RPMI8226 (cell line): Measurements from ENCODE around the gene GAK.

Source experiments
- DNase-seq: peaks from one replicate; pipeline ENCODE4 v3.0.0-alpha.2; 2015

Gene GAK

DNA sequence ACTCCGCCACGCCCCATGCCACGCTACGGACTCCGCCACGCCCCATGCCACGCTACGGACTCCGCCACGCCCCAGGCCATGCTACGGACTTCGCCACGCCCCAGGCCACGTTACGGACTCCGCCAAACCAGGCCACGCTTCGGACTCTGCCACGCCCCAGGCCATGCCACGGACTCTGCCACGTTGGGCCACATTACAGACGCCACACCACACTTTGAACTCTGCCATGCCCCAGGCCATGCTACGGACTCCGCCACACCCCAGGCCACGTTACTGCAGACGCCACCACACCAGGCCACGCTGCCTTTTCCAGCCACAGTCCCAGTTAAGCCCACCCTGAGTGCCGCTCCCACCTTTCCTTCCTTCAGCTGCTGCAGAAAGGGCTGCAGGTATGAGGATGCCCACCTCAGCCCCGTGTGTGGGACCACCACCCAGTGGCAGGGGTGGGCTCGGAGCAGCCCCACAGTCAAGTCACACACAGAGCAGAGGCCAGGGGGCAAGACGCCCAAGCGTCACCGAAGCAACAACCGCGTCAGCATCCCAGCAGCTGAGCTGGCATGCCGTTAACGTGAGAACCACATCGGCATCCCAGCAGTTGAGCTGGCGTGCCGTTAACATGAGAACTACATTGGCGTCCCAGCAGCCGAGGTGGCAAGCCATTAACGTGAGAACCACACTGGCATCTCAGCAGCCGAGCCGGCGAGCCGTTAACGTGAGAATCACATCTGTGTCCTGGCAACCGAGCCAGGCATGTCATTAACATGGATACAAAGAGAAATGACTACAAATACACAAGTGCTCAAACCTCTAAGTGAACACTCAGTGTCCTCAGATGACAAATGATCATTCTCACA lies 26.4 kb downstream of the GAK start:
- no peak for DNase-seq

DNA sequence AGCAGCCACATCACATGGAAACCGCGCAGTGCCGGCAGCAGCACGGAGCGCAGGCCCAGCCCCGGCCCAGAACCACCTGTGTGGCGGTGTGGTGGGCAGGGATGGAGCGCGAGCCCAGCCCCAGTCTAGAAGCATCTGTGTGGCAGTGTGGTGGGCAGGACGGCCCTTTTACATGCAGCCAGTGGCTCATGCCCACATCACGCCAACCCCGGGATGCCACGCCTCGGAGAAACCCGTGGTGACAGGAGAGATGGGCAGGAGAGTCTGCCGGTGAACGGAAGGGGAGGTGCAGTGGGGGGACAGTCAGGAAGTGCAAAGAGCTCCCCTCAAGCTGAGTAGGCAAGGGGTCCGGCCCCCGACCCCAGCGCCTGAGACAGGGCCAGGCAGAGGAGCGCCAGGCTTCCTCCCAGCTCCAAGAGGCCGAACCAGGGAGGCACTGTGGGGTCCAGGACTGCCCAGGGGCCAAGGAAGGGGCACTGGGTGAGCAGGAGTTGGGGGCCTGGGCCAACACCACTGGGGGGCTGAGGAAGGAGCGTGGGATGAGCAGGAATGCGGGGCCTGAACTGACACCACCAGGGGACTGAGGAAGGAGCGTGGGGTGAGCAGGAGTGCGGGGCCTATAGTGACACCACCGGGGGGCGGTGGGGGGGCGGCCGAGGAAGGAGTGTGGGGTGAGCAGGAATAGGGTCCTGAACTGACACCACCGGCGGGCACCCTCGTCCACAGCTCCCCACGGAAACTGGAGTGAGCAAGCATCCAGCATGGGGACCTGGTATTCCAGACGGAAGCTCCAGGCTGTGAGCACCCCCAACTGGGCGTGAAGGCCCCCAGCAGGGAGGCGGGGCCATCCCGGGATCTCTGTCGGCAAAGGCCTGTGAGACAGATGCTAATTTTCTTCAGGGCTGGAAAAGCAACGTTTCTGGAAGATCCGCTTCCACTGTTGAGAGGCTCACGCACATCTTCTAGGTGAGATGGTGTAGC lies 28.8 kb downstream of the GAK start:
- no peak for DNase-seq

DNA sequence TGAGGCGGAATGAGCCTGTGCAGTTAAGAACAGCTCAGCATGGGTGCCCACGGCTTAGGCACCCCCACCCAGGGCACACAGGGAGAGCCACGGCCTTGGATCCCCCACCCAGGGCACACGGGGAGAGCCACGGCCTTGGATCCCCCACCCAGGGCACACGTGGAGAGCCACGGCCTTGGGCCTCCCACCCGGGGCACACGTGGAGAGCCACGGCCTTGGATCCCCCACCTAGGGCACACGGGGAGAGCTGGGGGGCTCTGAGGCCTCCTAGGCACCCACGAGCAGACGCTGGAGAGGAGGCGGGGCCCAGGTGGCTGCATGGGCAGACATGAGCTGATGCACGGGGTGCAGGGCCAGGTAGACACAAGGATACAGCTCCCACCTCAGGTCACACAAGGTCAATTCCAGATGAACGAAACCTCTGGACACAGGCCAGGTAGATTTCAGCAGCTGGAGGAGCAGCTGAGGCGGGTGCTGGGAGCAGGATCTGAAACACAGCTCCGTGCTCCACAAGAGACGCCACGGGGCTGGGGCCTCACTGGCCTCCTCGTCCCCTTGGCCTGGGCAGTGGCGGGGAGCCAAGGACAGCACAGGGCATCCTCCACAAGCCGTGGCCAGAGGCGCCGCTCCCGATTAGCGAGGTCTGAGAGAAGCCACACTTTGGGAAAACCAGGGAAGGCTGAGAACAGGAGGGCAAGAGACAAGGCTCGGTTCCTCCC lies 30.8 kb downstream of the GAK start:
- no peak for DNase-seq

DNA sequence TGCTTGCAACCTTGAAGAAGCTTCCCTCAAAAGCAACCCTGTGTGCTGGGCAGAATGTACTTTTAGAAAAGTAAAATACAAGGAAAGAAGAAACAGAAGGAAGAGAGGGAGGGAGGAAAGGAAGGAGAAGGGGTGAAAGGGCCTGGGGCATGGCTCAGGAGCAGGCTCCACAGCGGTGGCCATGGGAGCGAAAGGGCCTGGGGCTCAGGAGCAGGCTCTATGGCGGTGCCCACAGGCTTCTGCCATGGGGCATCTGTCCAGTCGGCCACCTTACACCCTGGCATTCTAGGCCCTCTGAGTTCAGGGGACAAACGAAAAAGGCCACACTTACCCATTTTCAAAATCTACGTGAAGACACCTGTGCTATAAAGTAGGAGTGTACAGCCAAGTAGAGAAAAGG lies 31.4 kb downstream of the GAK start:
- DNase-seq = no peak

DNA sequence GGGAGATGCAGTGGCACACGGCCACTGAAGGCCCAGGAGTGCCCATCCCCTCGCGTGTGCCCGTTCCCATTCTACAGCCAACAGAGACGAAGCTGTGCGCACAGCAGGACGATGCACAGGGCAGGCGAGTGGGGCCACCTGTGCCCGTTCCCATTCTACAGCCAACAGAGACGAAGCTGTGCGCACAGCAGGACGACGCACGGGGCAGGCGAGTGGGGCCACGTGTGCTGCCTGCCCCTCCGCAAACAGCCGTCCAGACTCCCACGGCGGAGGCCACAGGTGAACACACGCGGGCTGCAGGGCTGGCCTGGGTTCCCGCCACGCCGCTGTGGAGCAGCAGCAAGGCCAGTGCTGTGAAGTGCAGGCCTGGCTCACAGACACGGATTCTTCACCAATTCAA lies 32.0 kb downstream of the GAK start:
- no peak for DNase-seq

DNA sequence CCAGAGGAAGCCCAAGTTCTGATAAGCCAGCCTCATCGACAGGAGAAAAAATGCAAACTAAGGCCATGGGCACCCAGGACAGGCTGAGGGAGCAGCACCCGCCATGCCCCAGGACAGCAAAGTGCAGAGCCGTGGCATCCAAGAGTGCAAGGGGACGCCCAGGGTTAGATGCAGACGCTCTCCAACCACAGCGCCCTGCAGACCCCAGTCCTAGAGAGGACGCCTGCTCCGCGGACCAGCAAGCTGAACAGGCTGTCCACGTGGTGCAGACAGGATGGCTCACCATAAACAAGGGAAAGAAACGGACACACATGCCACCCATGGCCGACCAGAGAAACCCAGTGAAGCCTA lies 32.6 kb downstream of the GAK start:
- no peak for DNase-seq

DNA sequence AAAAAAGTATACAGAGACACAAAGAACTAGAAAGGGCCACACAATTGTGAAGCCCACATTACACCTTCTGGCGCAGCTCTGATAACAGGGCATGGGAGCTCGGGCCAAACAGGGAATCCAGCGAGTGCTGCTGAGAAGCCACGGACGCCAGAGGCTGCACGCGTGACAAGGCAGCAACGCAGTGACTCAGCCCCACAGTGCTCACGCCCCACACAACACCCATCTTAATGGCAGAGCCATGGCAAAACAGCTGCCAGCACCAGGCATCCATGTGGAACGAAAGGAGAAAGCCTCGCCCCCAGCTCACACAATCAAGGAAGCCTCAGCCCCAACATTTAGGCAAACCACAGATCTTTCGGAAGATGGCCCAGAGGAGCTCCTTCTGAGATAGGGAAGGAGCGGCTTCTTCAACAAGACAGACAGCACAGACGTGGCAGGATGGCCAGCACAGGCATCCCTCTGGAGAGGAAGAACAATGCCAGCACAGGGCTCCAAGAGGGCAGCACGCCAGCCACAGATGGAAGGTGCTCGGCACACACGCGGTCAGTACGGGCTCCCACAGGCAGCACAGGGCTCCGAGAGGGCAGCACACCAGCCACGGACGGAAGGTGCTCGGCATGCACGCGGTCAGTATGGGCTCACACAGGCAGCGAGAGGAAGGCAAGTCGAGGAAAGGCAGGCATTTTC lies 33.1 kb downstream of the GAK start:
- DNase-seq = no peak

DNA sequence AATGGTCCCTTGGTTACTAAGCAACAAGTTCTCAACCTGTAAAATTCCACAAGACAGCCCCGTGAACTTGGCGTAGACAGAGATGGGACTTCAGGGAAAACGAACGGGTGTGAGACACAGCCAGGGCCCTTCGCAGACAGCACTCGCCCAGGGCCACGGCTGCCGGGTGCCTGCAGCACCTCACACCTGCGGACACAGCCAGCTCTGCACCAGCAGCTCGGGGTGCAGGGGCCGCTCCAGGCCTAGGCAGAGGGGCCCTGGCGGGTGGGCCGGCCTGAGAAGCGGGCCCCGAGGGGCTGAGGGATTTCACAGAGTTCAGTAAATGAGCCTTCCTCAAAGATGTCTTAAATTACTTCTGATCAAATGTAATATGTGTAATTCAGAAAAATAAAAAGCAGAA lies 34.0 kb downstream of the GAK start:
- no peak for DNase-seq

DNA sequence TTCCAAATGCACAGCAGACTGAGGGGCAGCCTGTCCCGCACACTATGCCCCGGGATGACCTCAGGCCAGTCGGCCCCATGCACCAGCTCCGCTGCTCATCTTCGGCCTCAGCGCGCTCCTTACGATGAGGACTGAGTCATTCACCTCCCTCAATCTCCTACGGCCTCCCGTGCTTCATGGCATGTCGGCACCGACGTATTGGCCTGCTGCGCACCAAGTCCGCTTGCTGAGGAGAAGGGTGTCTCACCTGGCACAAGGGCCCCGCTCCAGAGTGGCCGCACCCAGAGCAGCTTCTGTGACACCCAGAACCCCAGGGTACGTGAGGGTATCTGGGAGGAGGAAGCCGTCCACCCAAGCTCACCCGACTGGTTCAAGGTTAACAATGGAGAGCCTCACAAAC lies 35.5 kb downstream of the GAK start:
- no peak for DNase-seq

DNA sequence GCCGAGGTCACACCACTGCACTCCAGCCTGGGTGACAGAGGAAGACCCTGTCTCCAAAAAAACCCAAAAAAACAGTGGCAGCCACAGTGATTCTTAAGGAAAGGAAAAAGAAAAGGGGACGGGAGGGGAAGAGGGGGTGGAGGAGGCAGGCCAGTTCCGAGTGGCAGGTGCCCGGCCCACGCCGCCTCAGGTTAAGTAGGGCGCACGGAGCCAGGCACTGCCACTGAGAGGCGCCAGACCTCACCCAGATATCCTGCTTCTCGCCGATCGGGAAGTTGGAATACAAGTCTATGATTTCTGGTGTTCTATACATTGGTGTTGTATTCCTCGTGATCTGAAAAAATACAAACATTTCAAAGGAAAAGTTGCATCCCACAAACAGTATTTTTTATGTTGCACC lies 35.9 kb downstream of the GAK start:
- DNase-seq = no peak

DNA sequence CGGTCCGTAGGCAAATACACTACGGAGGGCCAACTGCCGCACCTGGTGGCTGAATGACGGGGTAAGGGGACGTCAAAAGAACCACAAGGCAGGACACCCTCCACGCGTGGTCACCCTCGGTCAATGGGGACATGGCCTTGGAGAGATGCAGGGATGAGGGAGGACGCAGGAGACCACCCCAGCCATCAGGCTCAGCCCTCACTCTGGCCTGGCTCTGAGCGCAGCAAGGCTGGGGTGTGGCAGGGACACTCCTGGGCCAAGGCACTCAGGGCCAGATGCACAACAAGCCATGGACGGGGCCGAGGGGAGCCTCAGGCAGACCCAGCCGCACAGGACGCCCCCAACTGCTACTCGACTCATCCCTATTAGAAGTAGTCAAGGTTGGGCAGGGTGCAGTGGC lies 36.5 kb downstream of the GAK start:
- DNase-seq = no peak

DNA sequence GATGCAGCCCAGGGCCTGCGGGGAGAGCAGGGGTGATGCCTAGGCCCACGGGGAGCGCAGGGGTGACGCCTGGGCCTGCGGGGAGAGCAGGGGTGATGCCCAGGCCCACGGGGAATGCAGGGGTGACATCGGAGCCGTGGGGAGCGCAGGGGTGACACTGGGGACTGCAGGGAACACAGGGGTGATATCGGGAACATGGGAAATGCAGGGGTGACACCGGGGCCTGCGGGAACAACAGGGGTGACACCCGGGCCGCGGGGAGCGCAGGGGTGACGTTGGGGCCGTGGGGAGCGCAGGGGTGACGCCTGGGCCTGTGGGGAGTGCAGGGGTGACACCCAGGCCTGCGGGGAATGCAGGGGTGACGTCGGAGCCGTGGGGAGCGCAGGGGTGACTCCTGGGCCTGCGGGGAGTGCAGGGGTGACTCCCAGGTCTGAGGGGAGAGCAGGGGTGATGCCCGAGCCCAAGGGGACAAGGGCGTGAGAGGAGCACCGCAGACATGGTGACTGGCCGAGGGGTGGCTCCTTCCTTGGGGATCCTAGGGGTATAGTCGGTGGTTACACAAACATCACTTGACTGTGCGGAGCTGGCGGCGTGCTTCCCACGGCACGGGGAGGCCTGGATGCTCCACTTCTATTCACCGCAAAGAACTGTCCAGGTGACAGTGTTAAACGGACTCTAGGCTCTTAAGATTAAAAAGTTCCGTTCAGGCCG lies 38.0 kb downstream of the GAK start:
- DNase-seq = no peak

DNA sequence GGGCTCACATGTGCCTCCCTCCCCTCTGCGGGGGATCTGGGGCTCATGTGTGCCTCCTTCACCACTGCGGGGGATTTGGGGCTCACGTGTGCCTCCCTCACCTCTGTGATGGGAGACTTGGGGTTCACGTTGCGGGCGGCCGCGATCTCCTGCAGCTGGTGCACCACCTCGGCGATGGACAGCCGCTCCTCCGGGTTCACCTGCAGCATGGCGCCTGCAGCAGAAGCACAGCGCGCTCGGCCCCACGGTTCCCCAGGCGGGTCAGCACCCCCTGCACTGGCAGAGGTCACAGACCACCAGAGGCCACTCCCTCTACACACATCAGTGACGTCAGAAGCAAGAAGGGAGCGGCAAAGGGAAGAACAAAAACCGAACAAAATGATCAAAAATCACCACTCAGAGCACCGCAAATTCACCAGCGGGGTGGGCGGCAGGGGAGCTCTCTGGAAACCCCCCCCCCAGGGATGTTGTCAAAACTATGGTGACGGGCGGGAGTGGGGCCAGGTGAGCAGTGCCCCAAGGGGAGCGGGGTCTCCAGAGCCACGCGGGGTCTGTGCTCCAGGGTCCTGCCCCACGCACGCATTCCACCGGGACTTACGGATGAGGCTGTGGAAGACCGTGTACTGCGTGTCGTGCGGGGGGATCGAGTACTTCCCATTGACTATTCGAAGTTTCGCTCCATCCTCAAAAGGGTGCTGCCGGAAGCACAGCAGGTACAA lies 38.7 kb downstream of the GAK start:
- no peak for DNase-seq

DNA sequence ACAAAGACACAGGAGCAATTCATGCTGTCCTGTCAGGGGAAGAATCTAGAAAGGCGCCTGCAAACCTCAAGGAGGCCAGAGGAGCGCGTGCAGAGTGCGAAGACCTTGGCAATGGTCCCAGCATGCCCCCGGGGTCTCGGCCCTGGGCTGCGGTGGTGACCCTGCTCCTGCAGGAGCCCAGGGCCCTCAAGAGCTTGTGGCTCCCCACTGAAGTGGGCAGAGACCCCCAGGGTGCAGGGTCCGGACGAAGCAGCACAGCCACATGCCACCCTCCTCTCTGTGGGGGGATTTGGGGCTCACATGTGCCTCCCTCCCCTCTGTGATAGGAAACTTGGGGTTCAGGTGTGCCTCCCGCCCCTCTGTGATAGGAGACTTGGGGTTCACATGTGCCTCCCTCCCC lies 39.3 kb downstream of the GAK start:
- no peak for DNase-seq

DNA sequence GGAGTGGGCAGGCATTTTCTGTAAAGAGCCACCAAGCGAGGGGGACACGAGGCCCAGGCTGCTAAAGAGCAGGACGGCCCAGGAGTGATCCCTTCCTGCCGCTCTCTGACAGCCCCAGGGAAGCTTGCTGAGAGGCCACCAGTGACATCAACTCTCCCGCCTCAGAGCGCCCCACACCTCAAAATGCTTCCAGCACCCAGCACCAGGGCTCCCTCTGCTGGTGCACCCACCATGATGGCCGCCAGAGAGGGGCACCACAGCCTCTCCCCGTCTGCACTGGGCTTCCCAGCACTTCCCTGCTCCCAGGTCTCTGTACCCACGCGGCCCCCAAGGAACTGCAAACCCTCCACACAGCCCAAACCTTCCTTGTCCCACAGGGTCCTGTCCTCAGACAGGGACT lies 40.4 kb downstream of the GAK start:
- no peak for DNase-seq

DNA sequence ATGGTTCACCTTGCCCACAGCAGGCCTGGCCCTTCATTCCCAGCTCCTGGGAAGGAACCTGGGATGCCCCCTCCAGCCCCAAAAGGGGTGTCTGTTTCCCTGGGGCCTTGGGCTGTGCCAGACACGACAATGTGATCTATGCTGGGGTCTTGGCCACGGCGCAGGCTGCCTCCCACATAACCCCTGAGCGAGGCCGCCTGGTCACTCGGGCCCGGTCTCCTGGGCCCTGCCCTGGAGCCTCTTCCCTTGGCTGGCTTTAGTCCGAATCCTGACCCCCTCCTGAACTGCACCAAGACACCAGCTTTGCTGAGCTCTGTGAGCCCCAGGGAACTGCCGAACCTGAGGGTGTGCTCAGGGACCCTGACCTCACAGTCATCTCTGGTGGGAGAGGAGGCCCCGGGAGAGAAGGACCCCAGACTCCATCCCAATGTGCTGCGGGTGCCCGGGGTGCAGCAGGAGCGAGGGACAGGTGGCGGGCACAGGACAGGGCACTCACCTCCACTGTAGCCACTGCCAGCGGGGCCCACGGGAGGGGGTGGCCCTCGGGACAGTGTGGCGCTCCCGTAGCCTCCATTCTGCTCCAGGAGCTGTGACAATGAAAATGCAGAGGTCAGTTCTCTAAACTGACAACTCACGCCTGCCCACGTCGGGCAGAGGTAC lies 42.0 kb downstream of the GAK start:
- DNase-seq = no peak

DNA sequence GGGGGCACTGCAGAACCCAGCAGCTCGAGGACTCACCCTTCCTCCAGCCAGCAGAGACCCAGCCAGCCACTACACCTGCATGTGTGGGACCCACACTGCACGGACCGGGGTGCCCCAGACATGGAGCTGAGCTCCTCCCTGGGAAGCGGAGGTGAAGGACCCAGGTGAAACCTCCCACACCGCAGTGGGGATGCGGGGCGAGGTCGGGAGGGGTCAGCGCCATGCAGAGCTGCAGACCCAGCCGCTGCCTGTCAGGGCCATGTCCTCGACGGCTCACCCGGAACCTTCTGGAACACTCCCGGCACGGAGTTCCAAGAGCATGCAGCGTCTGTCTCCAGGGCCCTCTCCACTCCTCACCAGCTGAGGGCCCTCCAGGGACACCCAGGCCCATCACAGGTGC lies 42.6 kb downstream of the GAK start:
- DNase-seq = no peak

DNA sequence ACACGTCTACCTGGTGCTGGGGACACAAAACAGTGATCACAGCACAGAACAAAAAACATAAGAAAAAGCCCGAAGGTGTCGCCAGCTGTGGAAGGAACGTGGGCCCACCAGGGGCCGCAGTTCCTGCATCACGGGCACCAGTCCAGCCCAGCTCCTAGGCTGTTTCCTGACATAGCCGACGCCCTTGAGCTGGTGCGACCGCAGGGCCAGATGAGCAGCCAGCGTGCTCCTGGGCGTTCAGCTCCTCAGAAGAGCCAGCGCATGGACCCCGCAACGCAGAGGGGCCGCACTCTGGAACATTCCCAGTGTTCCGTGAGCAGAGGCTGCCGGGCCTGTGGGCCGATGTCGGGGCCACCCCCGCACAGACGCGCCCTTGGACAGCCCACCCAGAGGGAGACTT lies 44.1 kb downstream of the GAK start:
- DNase-seq = no peak

DNA sequence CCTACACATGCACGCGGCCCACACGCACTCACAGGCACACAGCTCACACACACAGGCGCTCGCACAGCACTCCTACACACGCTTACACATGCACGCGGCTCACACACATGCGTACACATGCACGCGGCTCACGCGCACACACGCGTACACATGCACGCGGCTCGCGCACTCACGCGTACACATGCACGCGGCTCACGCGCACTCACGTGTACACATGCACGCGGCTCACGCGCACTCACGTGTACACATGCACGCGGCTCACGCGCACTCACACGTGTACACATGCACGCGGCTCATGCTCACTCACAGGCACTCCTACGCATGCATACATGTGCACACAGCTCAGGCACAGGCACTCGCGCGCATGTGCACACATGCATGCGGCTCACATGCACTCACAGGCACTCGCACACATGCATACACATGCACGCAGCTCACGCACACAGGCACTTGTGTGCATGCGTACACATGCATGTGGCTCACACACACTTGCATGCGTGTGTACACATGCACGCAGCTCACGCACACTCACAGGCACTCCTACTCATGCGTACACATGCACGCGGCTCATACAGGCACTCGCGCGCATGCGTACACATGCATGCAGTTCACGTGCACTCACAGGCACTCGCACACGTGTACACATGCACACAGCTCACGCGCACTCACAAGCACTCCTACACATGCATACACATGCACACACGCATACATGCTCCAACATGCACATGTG lies 44.9 kb downstream of the GAK start:
- DNase-seq = no peak

DNA sequence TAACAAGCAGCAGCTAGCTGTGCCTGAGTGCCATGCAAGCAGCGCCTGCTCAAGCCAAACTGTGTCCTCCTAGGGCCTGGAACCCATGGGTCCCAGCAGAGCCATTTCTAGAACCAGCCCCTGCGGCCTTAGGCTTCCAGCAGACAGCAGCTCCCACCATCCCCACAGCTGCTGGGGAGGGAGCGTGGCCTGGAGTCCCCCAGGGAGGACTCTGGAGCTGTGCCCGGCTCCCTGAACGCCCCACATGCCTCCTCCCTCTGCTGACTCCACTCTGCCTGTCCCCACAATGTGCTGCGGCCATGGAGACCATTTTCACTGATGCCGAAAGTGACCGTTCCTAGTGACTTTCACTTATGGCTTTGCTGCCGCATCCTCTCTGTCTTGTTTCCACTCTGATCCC lies 45.9 kb downstream of the GAK start:
- DNase-seq = no peak
